Measurements from ENCODE around the gene RAP1GAP2. TPM values are rescaled to one million over a fixed set of nuclear protein-coding genes. Genes with fewer than 3 reads are reported as not detected.

The RAP1GAP2 gene
- total RNA-seq, 2 experiments from 2014 or later: 11.3 to 28.2 TPM

GRCh38 chr17:2975469-2975958 lies 179.3 kb downstream of the RAP1GAP2 start:
- H3K27ac ChIP-seq (ENCODE audit: low read depth, low read length, poor library complexity, severe bottlenecking): no peak overlapping the region

GRCh38 chr17:2977157-2977556 lies 180.9 kb downstream of the RAP1GAP2 start:
- Histone ChIP-seq H2AFZ (ENCODE audit: low read length) (no peak overlapping the region), H3K36me3 (ENCODE audit: insufficient read depth, low read length) (peaks cover 29% of the 10 kb centered on the region), H3K9me2 (ENCODE audit: insufficient read depth, low read length) (no peaks in the 10 kb centered on the region), H3K79me2 (ENCODE audit: insufficient read depth, low read depth, low read length) (no peaks in the 10 kb centered on the region), H3K9me3 (ENCODE audit: low read length) (no peaks in the 10 kb centered on the region), H3K27ac (ENCODE audit: low read depth, low read length, poor library complexity, severe bottlenecking) (no peak overlapping the region), H3K4me1 (ENCODE audit: insufficient read depth, low read length, poor library complexity, severe bottlenecking) (no peaks in the 10 kb centered on the region), H4K20me1 (ENCODE audit: insufficient read depth, low read length) (no peaks in the 10 kb centered on the region), H3K4me3 (ENCODE audit: low read depth, low read length, poor library complexity, severe bottlenecking) (no peak overlapping the region), H3K4me2 (ENCODE audit: low read length) (no peak overlapping the region)
- DNase-seq (ENCODE audit: low spot score): no peak
- TF ChIP-seq CTCF (conservative IDR thresholded peaks at IDR 0.05; ENCODE audit: low read length) (no peak), EZH2phosphoT487 (IDR thresholded peaks at IDR 0.05; ENCODE audit: borderline replicate concordance, low read depth, low read length) (no peak)
- no TSS peak for BruUV-seq (replicated peaks)
- intact Hi-C loops (cut with micrococcal nuclease; ENCODE audit: unreplicated experiment): no loop called here
- ChIA-PET CTCF (ENCODE audit: unreplicated experiment) (no interaction called here), POLR2A (interaction anchor here (0.6 to 0.7 kb wide), 2 partner anchors 22 to 1084 kb away, joined by 3 to 4 read pairs; no protein-coding TSS in a partner anchor)

More at GRCh38 chr17:2975469-2975958, 179.3 kb downstream of the RAP1GAP2 start:
- Histone ChIP-seq H3K9me3 (ENCODE audit: low read length) (no peaks in the 10 kb centered on the region), H3K4me3 (ENCODE audit: low read depth, low read length, poor library complexity, severe bottlenecking) (no peak overlapping the region), H3K36me3 (ENCODE audit: insufficient read depth, low read length) (peaks cover 15% of the 10 kb centered on the region), H4K20me1 (ENCODE audit: insufficient read depth, low read length) (no peaks in the 10 kb centered on the region), H3K4me2 (ENCODE audit: low read length) (no peak overlapping the region), H3K9me2 (ENCODE audit: insufficient read depth, low read length) (no peaks in the 10 kb centered on the region), H2AFZ (ENCODE audit: low read length) (no peak overlapping the region), H3K4me1 (ENCODE audit: insufficient read depth, low read length, poor library complexity, severe bottlenecking) (no peaks in the 10 kb centered on the region), H3K79me2 (ENCODE audit: insufficient read depth, low read depth, low read length) (no peaks in the 10 kb centered on the region)
- ChIA-PET CTCF (ENCODE audit: unreplicated experiment) (no interaction called here), POLR2A (no interaction called here)
- no TSS peak for BruUV-seq (replicated peaks)
- intact Hi-C loops (cut with micrococcal nuclease; ENCODE audit: unreplicated experiment): no loop called here
- no peak for DNase-seq (ENCODE audit: low spot score)
- TF ChIP-seq CTCF (conservative IDR thresholded peaks at IDR 0.05; ENCODE audit: low read length) (no peak), EZH2phosphoT487 (IDR thresholded peaks at IDR 0.05; ENCODE audit: borderline replicate concordance, low read depth, low read length) (no peak)

DNA sequence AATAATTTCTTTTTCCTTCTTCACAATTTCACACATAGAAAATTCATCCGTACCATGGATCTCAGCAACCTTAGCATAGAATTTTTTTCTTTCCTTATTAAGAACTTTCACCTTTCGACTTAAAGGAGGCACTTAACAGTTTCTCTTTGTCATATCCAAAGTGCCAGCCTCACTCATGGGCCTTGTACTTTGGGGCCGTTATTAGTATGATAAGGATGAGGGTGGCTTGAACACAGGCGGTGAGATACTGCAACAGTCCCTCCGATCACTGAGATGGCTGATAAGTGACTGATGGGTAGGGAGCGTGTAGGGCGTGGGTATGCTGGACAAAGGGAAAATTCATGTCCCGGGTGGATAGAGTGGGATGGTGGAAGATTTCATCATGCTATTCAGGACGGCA lies 181.9 kb downstream of the RAP1GAP2 start:
- Histone ChIP-seq H3K9me2 (ENCODE audit: insufficient read depth, low read length) (no peaks in the 10 kb centered on the region), H3K79me2 (ENCODE audit: insufficient read depth, low read depth, low read length) (no peaks in the 10 kb centered on the region), H4K20me1 (ENCODE audit: insufficient read depth, low read length) (no peaks in the 10 kb centered on the region), H3K4me2 (ENCODE audit: low read length) (no peak overlapping the region), H2AFZ (ENCODE audit: low read length) (no peak overlapping the region), H3K27ac (ENCODE audit: low read depth, low read length, poor library complexity, severe bottlenecking) (no peak overlapping the region), H3K4me1 (ENCODE audit: insufficient read depth, low read length, poor library complexity, severe bottlenecking) (no peaks in the 10 kb centered on the region), H3K36me3 (ENCODE audit: insufficient read depth, low read length) (peaks cover 29% of the 10 kb centered on the region), H3K4me3 (ENCODE audit: low read depth, low read length, poor library complexity, severe bottlenecking) (no peak overlapping the region), H3K9me3 (ENCODE audit: low read length) (no peaks in the 10 kb centered on the region)
- CTCF ChIA-PET (ENCODE audit: unreplicated experiment): no interaction called here
- no TSS peak for BruUV-seq (replicated peaks)
- no peak for DNase-seq (ENCODE audit: low spot score)
- intact Hi-C loops (cut with micrococcal nuclease; ENCODE audit: unreplicated experiment): no loop called here
- POLR2A ChIA-PET: no interaction called here
- no peak for TF ChIP-seq CTCF (conservative IDR thresholded peaks at IDR 0.05; ENCODE audit: low read length)
- no peak for TF ChIP-seq EZH2phosphoT487 (IDR thresholded peaks at IDR 0.05; ENCODE audit: borderline replicate concordance, low read depth, low read length)
